ENCODE data around the gene SLC8A1. TPM values are rescaled to one million over a fixed set of nuclear protein-coding genes. Genes with fewer than 3 reads are reported as not detected.

SLC8A1 gene
- total RNA-seq, 1 experiment from 2014 or later: 1.7 TPM

- no peak overlapping the region for H2BK12ac ChIP-seq (ENCODE audit: insufficient read length, low read depth, low read length)
- no peak overlapping the region for H3T11ph ChIP-seq (ENCODE audit: low read length)
- H3K27me3 Mint-ChIP-seq (ENCODE audit: low read depth): peaks cover 1% of the 10 kb centered on the region; the same call in 1 of the 2 replicates
- H3K27ac ChIP-seq (ENCODE audit: insufficient read length, low read depth, low read length): no peak overlapping the region
- H4K5ac ChIP-seq (ENCODE audit: insufficient read length, low read depth, low read length): no peak overlapping the region
- H3K23me2 ChIP-seq (ENCODE audit: insufficient read length, low read depth, low read length, poor library complexity, severe bottlenecking): no peaks in the 10 kb centered on the region
- H2BK20ac ChIP-seq (ENCODE audit: low read depth, low read length, poor library complexity, severe bottlenecking): no peak overlapping the region
- H3K56ac ChIP-seq (ENCODE audit: insufficient read length, low read depth, low read length): no peak overlapping the region
- H2BK120ac ChIP-seq (ENCODE audit: low read depth, low read length, poor library complexity, severe bottlenecking): no peak overlapping the region
- H2AK5ac ChIP-seq (ENCODE audit: insufficient read length, low read length): no peak overlapping the region
- H2BK15ac ChIP-seq (ENCODE audit: low read depth, low read length): no peak overlapping the region
- peaks cover 0 to 2% of the 10 kb centered on the region in 2 experiments; a peak in 2 of 5 replicates for H3K9me3 Mint-ChIP-seq
- H3K4me2 ChIP-seq (ENCODE audit: insufficient read depth, insufficient read length, low read length): no peak overlapping the region
- no peak overlapping the region for H3K4me3 Mint-ChIP-seq
- peaks cover 4 to 10% (median 8%) of the 10 kb centered on the region in 3 experiments; a peak in 5 of 7 replicates for H3K36me3 Mint-ChIP-seq (ENCODE audit: insufficient read depth in 1 of 3, low read depth in 3 of 3)
- H3K23ac ChIP-seq (ENCODE audit: insufficient read length, low read depth, low read length): no peak overlapping the region
- no peak overlapping the region for H2BK5ac ChIP-seq (ENCODE audit: insufficient read length, low read length)
- H4K20me1 ChIP-seq (ENCODE audit: control insufficient read depth, insufficient read depth, insufficient read length): no peaks in the 10 kb centered on the region
- H4K91ac ChIP-seq (ENCODE audit: insufficient read length, low read depth, low read length): no peak overlapping the region
- H3K27ac Mint-ChIP-seq: no peak overlapping the region
- H3K4me1 Mint-ChIP-seq: peaks cover 11 to 16% of the 10 kb centered on the region in 2 experiments
- no peak for DNase-seq
- H3K4me1 ChIP-seq (ENCODE audit: insufficient read depth, low read length): peaks cover 2% of the 10 kb centered on the region; the same call in 1 of the 2 replicates
- no peaks in the 10 kb centered on the region for H3K79me1 ChIP-seq (ENCODE audit: insufficient read depth, low read depth, low read length, poor library complexity, severe bottlenecking)
- H3K14ac ChIP-seq (ENCODE audit: insufficient read depth, low read length): no peak overlapping the region
- H3K27me3 ChIP-seq (ENCODE audit: insufficient read depth, low read length): no peaks in the 10 kb centered on the region
- no peaks in the 10 kb centered on the region for H3K79me2 ChIP-seq (ENCODE audit: insufficient read depth, low read length)
- WGBS (ENCODE audit: extremely low coverage, insufficient read length, low lambda C conversion rate): no CpG with 5 or more reads among the region's 1 CpG
- TF ChIP-seq CTCF (conservative IDR thresholded peaks at IDR 0.05): no peak
- H2AFZ ChIP-seq (ENCODE audit: low read length): no peak overlapping the region
- H3K4ac ChIP-seq (ENCODE audit: low read depth, low read length): no peak overlapping the region
- no peak overlapping the region for H3K18ac ChIP-seq (ENCODE audit: insufficient read length, low read depth, low read length)
- no peaks in the 10 kb centered on the region for H3K9me3 ChIP-seq (ENCODE audit: control insufficient read depth, low read depth, low read length)
- no peak overlapping the region for H4K8ac ChIP-seq (replicated peaks; ENCODE audit: insufficient read length, low read depth, low read length)
- no peak overlapping the region for H3K9ac ChIP-seq (ENCODE audit: extremely low read depth, insufficient read length, low read length)
These were observed 313.6 kb downstream of the SLC8A1 start for GRCh38 chr2:40138314-40138713.

Data from H9 (cell line).